GM12873 (cell line): ENCODE measurements around the gene GRIN2A.

Experiments used
- TF ChIP-seq, protein P1 (sequence below): IDR thresholded peaks from 2 replicates; pipeline ENCODE4 v1.5.1; 2012; ENCODE audit warnings: low read depth, mild to moderate bottlenecking, moderate library complexity, low read length, control low read depth; ENCODE audit not compliant: insufficient read depth; ENCODE audit errors: missing control alignments

GRIN2A gene

DNA sequence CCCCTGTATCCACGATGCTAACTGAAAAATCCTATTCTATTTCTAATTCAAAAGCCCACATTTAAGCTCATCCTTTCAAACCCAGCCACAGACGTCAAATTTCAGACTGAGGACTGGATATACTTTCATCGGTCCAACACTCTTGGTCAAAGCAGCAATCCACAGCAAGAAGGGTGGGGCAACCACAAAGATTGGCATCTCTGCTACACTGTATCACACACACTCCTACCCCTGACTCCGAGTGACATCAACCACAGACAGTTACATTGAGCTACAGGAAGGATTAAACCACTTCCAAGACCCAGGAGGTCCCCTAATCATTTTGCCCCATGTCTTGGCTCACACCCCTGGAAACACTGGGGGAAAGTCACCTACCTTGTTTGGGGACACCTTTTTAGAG is 61.3 kb downstream of the GRIN2A start:
- TF ChIP-seq, protein P1, sequence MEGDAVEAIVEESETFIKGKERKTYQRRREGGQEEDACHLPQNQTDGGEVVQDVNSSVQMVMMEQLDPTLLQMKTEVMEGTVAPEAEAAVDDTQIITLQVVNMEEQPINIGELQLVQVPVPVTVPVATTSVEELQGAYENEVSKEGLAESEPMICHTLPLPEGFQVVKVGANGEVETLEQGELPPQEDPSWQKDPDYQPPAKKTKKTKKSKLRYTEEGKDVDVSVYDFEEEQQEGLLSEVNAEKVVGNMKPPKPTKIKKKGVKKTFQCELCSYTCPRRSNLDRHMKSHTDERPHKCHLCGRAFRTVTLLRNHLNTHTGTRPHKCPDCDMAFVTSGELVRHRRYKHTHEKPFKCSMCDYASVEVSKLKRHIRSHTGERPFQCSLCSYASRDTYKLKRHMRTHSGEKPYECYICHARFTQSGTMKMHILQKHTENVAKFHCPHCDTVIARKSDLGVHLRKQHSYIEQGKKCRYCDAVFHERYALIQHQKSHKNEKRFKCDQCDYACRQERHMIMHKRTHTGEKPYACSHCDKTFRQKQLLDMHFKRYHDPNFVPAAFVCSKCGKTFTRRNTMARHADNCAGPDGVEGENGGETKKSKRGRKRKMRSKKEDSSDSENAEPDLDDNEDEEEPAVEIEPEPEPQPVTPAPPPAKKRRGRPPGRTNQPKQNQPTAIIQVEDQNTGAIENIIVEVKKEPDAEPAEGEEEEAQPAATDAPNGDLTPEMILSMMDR, result no peak

DNA sequence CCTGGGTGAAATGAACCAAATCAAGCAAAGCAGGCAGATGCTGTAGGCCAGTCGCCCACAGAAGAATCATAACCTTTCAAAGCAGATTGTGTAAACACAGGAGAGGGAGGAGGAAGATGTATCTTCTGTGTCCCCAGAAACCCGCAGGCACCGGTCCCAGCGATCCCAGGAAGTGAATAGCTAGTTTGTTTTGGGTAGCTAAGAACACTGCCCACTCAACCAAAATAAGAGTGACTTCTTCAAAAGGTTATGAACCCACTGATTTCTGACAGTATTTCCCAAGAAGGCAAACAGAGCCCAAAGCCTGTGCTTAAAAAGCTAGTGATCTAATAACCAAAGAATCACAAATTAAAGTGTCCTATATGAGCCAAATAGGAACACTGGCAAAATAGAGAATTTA is 67.8 kb downstream of the GRIN2A start:
- TF ChIP-seq, protein P1, result no peak

DNA sequence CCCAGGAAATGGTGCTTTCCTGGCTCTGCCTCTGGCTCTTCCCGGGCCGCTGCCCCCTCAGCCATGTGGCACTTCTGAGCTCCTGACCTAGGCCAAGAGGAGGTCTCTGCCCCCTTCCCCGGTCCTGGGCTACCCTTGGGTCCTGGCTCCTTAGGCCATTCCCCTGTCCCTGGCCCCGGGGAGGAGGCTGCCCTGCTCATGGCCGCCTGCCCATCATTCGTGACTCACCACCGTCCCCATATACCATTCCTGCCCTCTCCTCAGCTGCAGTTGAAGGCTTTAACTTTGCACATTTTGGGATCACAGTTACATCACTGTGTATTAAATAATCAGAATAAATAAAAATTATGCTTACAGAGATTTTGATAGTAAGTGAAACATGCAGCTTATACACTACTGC is 69.0 kb downstream of the GRIN2A start:
- TF ChIP-seq, protein P1, result no peak

DNA sequence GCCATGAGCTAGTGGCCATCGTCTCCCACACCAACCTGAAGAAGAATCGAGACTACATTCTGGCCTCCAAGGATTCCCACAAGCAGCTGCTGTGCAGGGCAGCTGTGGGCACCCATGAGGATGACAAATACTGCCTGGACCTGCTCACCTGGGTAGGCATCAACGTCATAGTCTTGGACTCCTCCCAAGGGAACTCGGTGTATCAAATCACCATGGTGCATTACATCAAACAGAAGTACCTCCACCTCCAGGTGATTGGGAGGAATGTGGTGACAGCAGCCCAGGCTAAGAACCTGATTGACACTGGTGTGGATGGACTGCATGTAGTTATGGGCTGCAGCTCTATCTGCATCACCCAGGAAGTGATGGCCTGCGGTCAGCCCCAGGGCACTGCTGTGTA is 70.2 kb downstream of the GRIN2A start:
- TF ChIP-seq, protein P1, result no peak

DNA sequence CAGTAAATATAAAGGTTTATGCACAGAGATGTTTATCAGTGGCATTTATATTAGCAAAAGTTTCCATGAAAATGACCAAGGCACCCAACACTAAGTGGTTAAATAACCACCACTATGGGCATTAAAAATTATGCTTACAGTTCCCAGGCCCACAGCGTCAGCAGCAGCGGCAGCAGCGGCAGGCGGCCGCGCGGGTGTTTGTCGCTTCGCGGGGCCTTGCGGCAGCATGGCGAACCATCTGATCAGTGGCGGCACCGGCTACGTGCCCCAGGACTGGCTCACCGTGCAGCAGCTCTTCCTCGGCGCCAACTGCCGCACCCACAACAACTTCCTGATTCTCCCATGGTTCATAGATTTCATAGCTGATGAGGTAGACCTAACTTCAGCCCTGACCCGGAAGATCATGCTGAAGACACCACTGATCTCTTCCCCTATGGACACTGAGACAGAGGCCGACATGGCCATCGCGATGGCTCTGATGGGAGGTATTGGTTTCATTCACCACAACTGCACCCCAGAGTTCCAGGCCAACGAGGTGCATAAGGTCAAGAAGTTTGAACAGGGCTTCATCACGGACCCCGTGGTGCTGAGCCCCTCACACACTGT is 71.0 kb downstream of the GRIN2A start:
- TF ChIP-seq, protein P1, result no peak

DNA sequence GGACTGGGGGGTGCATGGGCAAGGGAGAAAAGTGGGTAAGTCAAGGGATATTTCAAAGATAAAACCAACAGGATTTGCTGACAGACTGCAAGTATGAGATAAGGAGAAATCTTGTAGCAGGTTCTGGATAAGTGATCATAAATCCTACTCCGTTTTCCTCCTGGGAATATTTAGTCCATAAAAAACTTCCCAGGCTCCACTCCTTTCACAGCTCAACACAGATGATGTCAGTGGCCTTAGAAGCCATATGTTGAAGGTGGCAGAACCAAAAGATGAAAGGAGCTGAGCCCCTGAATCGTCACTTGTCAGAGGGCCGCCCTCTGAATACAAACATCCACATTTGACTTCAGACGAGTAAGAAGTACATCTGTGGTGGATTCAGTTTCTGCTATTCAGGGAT is 71.7 kb downstream of the GRIN2A start:
- TF ChIP-seq, protein P1, result no peak

DNA sequence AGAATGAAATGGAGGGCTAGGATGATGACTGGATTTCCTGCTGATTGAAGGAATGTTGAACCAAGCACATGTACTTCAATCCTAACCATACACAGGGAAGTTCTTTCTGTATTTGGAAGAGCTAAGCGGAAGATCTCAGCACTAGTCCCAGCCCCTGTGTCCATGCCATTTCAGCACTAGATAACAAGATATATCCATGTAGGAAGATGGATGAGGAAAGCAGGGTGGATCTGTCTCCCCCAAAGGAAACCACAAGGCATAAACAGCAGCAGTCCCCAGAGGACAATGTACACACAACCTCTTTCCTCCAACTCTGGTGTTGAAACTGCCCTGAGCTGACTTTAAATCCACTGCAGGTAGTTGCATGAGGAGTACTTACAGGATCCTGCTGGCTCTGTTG is 75.1 kb downstream of the GRIN2A start:
- TF ChIP-seq, protein P1, result no peak
